Ureter (tissue), 1 donor: ENCODE measurements around the gene TOR4A. TPM values are rescaled to one million over a fixed set of nuclear protein-coding genes. Genes with fewer than 3 reads are reported as not detected.

Experiments
- total RNA-seq: library from RNA; stranded (reverse); gene quantifications from one replicate; pipeline ENCODE4 v1.2.4, GENCODE V29; 2023
- donor health status: DM: yes; HTN: yes; CAD: no.

The TOR4A gene
- total RNA-seq, 1 donor from 2014 or later = 15.4 TPM

Other genes starting within 250 kb of the TOR4A start
- gene ABCA2, start 249.5 kb upstream of the TOR4A start, total RNA-seq = 25.7 TPM
- not detected for gene FUT7, start 245.6 kb upstream of the TOR4A start, total RNA-seq
- 138 TPM for gene NPDC1, start 231.5 kb upstream of the TOR4A start, total RNA-seq
- gene ENTPD2, start 223.7 kb upstream of the TOR4A start, total RNA-seq = 1.3 TPM
- gene SAPCD2, start 207.2 kb upstream of the TOR4A start, total RNA-seq = 1.6 TPM
- gene UAP1L1, start 200.2 kb upstream of the TOR4A start, total RNA-seq = 12.7 TPM
- 57.8 TPM for gene MAN1B1, start 190.7 kb upstream of the TOR4A start, total RNA-seq
- gene DPP7, start 163.0 kb upstream of the TOR4A start, total RNA-seq = 157 TPM
- gene GRIN1, start 138.6 kb upstream of the TOR4A start, total RNA-seq = 0.21 TPM
- not detected for gene LRRC26, start 107.7 kb upstream of the TOR4A start, total RNA-seq
- gene TMEM210, start 105.7 kb upstream of the TOR4A start, total RNA-seq = not detected
- 74.5 TPM for gene ANAPC2, start 89.2 kb upstream of the TOR4A start, total RNA-seq
- gene SSNA1, start 89.0 kb upstream of the TOR4A start, total RNA-seq = 58.3 TPM
- 17.6 TPM for gene TPRN, start 77.0 kb upstream of the TOR4A start, total RNA-seq
- 36.2 TPM for gene TMEM203, start 72.1 kb upstream of the TOR4A start, total RNA-seq
- 20.3 TPM for gene NDOR1, start 72.0 kb upstream of the TOR4A start, total RNA-seq
- 6.5 TPM for gene RNF208, start 55.5 kb upstream of the TOR4A start, total RNA-seq
- 1.9 TPM for gene CYSRT1, start 52.6 kb upstream of the TOR4A start, total RNA-seq
- 0.34 TPM for gene RNF224, start 50.2 kb upstream of the TOR4A start, total RNA-seq
- not detected for gene SLC34A3, start 46.8 kb upstream of the TOR4A start, total RNA-seq
- 351 TPM for gene TUBB4B, start 36.4 kb upstream of the TOR4A start, total RNA-seq
- not detected for gene STPG3, start 26.4 kb upstream of the TOR4A start, total RNA-seq
- gene NELFB, start 22.4 kb upstream of the TOR4A start, total RNA-seq = 45.2 TPM
- 7.1 TPM for gene NRARP, start 24.5 kb downstream of the TOR4A start, total RNA-seq
- 43.0 TPM for gene EXD3, start 145.4 kb downstream of the TOR4A start, total RNA-seq
- 12.5 TPM for gene NOXA1, start 145.7 kb downstream of the TOR4A start, total RNA-seq
- not detected for gene ENTPD8, start 163.6 kb downstream of the TOR4A start, total RNA-seq
- 49.3 TPM for gene NSMF, start 181.6 kb downstream of the TOR4A start, total RNA-seq